Coronary artery (tissue), 2 donors: ENCODE measurements around the gene SNX6.
A peak's percentile ranks its signal among the peaks of the same experiment; 100 is the strongest.
"Not testable (repeated sequence)": the region's sequence is repeated elsewhere in the genome, so short reads cannot be mapped to it uniquely, and the experiment has no call there.

Source experiments
- DNase-seq: peaks from one replicate; pipeline ENCODE4 v3.0.0-alpha.2; 2017; ENCODE audit warnings: low spot score
- H3K27ac ChIP-seq, 2 donors: fragments of 200-600 bp; sonication (generic); one replicate each; pipeline ENCODE4 v1.5.1; 2016 to 2019
- H3K4me3 ChIP-seq: fragments of 200-600 bp; sonication (generic); 2 replicates; pipeline ENCODE4 v1.5.1; 2016; ENCODE audit warnings: mild to moderate bottlenecking, moderate library complexity
- CTCF ChIP-seq: fragments of 200-600 bp; sonication (generic); IDR thresholded peaks from one replicate; pipeline ENCODE4 v1.5.1; 2019; ENCODE audit warnings: antibody characterized with exemption

SNX6 gene

GRCh38 chr14:34569750-34570149, 60.2 kb downstream of the SNX6 start:
- DNase-seq, result no peak
- TF ChIP-seq CTCF, result no peak
- Histone ChIP-seq H3K4me3 (no peak overlapping the region), H3K27ac (no peak overlapping the region)

DNA sequence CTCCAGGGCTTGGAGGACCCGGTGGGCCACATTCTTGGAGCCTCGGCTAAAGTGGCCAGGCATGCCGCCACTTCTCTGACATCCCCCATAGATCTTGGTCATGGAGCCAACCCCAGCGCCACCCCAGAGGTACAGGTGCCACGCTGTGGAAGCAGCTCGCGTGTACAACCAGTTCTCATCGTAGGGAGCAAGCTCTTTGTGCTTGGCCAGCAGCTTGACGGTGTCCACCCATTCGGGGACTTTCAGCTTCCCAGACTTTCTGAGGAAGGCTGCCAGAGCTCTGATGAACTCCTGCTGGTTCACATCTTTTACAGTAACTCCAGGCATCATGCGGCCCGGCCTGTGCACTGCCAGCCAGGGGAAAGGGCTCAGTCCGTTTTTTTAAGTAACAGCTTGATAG, 61.1 kb downstream of the SNX6 start:
- no peak overlapping the region for H3K27ac ChIP-seq
- no peak overlapping the region for H3K4me3 ChIP-seq
- DNase-seq, result no peak
- no peak for TF ChIP-seq CTCF

- H3K4me3 ChIP-seq, result no peak overlapping the region
- no peak overlapping the region for H3K27ac ChIP-seq
- TF ChIP-seq CTCF, result no peak
- DNase-seq, result no peak
Observed at GRCh38 chr14:34562776-34563150, 67.2 kb downstream of the SNX6 start.

DNA sequence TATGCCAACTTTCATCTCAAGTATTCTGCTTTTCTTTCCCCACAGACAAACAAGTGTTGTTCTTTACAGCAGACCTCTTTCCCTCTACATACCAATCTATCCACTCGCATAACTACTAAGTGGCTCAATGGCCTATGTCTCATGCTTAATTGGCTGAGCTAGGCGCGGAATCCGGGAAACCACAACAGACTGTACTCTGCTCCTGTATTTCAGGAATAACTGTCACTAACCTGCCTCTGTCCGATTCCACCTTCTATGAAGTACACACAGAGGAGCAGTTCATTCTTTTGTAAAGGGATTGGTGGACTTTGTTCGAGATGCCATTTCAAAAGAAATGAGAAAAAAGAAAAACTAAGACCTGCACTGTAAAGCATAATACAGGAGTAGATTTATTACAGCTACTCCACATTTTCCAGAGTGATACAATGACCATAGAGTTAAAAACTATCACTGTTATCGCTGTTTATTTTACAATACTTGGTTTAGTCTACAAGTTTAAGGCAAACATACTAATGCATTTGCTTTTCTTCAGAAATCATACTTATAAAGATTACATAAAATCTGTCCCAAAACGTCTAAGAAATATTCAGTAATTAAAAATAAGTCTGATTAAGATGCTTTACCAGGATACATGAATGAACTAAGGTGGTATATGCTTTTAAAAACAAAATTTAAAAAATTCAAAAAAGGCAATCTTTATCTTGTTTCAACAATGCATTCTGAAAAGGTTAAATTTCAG, 67.7 kb downstream of the SNX6 start:
- not testable (repeated sequence) for H3K27ac ChIP-seq, H3K4me3 ChIP-seq, DNase-seq

DNA sequence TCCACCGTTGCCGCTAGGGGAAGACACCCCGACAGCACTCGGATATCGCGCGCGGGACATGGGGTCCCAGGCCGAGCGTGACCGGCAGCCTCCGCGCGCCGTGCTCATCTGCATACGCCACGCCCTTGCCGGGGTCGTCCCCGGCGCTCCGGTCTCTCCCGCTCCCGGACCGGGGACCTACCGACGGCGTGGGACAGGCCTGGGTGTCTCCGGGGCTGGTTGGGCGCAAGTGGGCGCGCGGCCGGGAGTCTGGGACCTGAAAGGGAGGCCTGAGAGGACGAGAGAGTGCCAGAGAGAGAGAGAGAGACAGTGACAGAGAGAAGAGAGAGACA, 73.5 kb downstream of the SNX6 start:
- H3K27ac ChIP-seq, DNase-seq, H3K4me3 ChIP-seq: not testable (repeated sequence)

- not testable (repeated sequence) for H3K27ac ChIP-seq, H3K4me3 ChIP-seq, DNase-seq
Observed at GRCh38 chr14:34555583-34556497, 74.1 kb downstream of the SNX6 start.

DNA sequence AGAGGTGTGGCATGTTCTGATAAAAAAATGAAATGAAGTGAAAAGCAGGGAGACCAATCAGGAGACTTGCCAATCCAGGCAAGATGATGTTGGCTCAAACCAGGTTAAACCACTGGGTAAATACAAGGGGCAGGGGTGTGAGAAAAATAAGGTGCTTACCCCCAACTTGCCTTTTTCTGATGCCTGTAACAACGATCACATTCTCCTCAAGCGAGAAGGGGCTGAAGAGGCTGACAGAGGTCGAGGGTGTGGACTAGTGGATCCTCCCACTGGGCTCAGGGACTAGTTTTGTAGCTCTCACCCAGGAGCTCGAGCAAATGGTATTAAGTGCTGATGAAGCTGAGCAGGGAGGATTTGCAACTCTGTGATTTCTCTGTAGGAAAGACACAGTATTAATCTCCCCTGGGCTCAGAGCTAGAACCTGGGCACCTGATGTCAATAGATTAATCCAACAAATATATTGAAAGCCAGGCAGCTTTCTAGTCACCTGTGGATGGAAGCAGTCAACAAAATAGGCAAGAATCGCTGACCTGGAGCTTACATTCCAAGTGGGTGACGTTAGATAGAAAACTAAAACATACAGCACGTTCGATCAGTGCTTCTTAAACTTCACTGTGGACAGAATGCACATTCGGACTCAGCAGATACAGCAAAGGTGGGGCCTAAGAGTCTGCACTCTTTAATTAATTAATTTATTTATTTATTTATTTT, 75.3 kb downstream of the SNX6 start:
- no peak for TF ChIP-seq CTCF
- no peak overlapping the region for H3K4me3 ChIP-seq
- DNase-seq, result no peak
- peak overlapping the region; percentile 62 to 74 for H3K27ac ChIP-seq

DNA sequence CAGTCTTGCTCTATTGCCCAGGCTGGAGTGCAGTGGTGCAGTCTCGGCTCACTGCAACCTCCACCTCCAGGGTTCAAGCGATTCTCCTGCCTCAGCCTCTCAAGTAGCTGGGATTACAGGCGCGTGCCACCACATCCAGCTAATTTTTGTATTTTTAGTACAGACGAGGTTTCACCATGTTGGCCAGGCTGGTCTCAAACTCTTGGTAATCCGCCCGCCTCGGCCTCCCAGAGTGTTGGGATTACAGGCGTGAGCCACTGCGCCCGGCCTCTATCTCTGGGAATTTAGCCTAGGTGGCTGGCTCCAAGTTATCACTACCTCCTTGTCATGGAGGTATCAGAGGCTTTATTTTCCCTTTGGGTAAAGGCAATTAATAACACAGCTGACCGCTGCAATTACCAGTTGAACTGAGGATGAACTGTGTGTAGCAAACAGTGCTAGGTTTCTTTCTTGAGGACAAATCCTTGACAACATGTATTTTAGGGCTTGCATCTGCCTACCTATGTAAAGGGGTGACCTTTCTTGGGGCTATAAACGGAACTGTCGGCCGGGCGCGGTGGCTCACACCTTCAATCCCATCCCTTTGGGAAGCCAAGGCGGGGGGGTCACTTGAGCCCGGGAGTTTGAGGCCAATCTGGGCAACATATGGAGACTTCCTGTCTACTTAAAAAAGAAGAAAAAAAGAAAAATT, 80.5 kb downstream of the SNX6 start:
- H3K4me3 ChIP-seq, H3K27ac ChIP-seq, DNase-seq: not testable (repeated sequence)
